Coronary artery (tissue), 2 donors: ENCODE results near the gene RTEL1.
"Not testable (repeated sequence)": the region's sequence is repeated elsewhere in the genome, so short reads cannot be mapped to it uniquely, and the experiment has no call there.

Experiments used
- DNase-seq: peaks from one replicate; pipeline ENCODE4 v3.0.0-alpha.2; 2017; ENCODE audit warnings: low spot score
- H3K27ac ChIP-seq, 2 donors: fragments of 200-600 bp; sonication (generic); one replicate each; pipeline ENCODE4 v1.5.1; 2016 to 2019
- H3K4me3 ChIP-seq: fragments of 200-600 bp; sonication (generic); 2 replicates; pipeline ENCODE4 v1.5.1; 2016; ENCODE audit warnings: mild to moderate bottlenecking, moderate library complexity
- TF ChIP-seq, protein P1 (sequence below): fragments of 200-600 bp; sonication (generic); IDR thresholded peaks from one replicate; pipeline ENCODE4 v1.5.1; 2019; ENCODE audit warnings: antibody characterized with exemption

The RTEL1 gene

DNA sequence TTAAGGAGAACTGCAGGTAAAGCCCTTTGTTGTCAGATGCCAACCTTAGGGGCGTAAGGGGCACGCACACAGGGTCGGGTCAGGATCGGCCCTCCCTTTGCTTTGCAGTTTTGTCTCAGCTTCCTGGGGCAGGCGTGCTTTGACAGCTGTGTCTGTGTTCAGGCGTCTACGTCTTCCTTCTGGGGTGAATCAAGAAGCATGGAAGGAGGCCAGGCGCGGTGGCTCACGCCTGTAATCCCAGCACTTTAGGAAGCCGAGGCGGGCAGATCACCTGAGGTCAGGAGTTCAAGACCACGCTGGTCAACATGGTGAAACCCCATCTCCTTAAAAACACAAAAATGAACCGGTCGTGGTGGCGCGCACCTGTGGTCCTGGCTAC is 51.0 kb downstream of the RTEL1 start:
- TF ChIP-seq, protein P1, sequence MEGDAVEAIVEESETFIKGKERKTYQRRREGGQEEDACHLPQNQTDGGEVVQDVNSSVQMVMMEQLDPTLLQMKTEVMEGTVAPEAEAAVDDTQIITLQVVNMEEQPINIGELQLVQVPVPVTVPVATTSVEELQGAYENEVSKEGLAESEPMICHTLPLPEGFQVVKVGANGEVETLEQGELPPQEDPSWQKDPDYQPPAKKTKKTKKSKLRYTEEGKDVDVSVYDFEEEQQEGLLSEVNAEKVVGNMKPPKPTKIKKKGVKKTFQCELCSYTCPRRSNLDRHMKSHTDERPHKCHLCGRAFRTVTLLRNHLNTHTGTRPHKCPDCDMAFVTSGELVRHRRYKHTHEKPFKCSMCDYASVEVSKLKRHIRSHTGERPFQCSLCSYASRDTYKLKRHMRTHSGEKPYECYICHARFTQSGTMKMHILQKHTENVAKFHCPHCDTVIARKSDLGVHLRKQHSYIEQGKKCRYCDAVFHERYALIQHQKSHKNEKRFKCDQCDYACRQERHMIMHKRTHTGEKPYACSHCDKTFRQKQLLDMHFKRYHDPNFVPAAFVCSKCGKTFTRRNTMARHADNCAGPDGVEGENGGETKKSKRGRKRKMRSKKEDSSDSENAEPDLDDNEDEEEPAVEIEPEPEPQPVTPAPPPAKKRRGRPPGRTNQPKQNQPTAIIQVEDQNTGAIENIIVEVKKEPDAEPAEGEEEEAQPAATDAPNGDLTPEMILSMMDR: no peak
- Histone ChIP-seq H3K4me3 (peak overlapping the region; percentile 90), H3K27ac (peak overlapping the region in 1 of 2 donors; percentile 94)
- no peak for DNase-seq

DNA sequence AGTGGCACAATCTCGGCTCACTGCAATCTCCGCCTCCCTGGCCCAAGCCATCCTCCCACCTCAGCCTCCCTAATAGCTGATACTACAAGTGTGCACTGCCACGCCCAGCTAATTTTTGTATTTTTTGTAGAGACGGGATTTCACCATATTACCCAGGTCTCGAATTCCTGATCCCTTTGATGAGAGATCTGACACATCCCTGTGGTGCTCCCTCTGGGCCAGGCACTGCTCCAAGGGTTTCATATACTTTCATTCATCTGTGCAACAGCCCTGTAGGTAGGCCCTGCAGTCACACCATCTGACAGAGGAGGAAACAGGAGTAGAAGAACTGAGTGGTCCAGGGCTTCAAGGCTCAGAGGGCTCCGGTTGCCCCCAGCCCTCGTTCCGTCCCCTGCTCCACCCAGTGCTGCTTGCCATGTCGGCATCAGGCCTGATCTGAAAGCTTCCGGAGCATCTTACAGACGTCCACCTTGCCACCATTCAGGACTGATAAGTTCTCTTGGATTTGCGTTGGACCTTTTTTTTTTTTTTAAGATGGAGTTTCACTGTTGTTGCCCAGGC is 53.1 kb downstream of the RTEL1 start:
- TF ChIP-seq, protein P1: no peak

DNA sequence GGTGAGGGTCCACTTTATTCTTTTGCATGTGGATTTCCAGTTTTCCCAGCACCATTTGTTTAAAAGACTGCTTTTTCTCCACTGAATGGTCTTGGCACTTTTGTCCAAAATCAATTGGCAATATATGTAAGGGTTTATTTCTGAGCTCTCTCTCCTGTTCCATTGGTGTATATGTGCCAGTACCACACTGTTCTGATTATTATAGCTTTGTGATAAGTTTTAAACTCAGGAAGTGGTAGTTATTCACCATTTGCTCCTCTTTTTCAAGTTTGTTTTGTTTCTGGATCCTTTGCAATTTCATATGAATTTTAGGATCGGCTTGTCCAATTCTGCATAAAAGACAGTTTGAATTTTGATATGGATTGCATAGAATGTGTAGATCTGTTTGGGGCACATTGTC is 54.1 kb downstream of the RTEL1 start:
- Histone ChIP-seq H3K4me3 (no peak overlapping the region), H3K27ac (no peak overlapping the region)
- TF ChIP-seq, protein P1: no peak
- DNase-seq: no peak

More for the DNA sequence above, 53.1 kb downstream of the RTEL1 start:
- DNase-seq: no peak
- no peak overlapping the region for H3K4me3 ChIP-seq
- no peak overlapping the region for H3K27ac ChIP-seq

DNA sequence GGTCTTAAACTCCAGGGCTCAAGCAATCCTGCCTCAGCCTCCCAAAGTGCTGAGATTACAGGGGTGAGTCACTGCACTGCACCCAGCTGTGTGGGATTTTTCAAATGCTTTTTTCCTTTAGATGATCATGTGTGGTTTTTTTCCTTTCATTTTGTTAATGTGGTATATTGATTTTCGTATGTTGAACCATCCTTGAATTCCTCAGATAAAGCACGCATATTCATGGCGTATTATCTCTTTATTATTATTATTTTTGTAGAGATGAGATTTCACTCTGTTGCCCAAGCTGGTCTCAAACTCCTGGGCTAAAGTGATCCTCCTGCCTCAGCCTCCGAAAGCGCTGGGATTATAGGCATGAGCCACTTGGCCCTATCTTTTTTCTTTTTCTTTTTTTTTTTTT is 56.7 kb downstream of the RTEL1 start:
- TF ChIP-seq, protein P1: no peak

DNA sequence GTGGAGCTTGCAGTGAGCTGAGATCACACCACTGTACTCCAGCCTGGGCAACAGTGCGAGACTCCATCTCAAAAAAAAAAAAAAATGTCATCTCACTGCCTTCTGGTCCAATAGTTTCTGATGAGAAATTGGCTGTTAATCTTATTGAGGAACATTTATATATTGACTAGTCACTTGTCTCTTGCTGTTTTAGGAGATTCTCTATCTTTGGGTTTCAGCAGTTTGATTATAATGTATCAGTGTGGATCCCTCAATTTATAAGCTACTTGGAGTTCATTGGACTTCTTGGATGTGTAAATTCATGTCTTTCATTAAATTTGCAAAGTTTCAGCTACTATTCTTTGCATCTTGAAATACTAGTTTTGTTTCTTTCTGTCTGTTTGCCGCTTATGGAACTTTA is 60.9 kb downstream of the RTEL1 start:
- H3K4me3 ChIP-seq: no peak overlapping the region
- no peak for DNase-seq
- TF ChIP-seq, protein P1: no peak
- no peak overlapping the region for H3K27ac ChIP-seq

More for the DNA sequence above, 56.7 kb downstream of the RTEL1 start:
- H3K27ac ChIP-seq: no peak overlapping the region
- no peak for DNase-seq
- H3K4me3 ChIP-seq: no peak overlapping the region

DNA sequence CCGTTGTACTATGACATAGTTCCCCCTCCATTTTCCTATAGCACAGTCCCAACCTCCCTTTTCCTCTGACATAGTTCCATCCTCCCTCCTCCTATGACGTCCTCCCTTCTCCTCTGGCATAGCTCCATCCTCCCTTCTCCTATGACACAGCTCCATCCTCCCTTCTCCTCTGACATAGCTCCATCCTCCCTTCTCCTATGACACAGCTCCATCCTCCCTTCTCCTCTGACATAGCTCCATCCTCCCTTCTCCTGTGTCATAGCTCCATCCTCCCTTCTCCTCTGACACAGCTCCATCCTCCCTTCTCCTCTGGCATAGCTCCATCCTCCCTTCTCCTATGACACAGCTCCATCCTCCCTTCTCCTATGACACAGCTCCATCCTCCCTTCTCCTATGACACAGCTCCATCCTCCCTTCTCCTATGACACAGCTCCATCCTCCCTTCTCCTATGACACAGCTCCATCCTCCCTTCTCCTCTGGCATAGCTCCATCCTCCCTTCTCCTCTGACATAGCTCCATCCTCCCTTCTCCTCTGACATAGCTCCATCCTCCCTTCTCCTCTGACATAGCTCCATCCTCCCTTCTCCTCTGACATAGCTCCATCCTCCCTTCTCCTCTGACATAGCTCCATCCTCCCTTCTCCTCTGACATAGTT is 65.0 kb downstream of the RTEL1 start:
- H3K4me3 ChIP-seq, H3K27ac ChIP-seq: not testable (repeated sequence)

DNA sequence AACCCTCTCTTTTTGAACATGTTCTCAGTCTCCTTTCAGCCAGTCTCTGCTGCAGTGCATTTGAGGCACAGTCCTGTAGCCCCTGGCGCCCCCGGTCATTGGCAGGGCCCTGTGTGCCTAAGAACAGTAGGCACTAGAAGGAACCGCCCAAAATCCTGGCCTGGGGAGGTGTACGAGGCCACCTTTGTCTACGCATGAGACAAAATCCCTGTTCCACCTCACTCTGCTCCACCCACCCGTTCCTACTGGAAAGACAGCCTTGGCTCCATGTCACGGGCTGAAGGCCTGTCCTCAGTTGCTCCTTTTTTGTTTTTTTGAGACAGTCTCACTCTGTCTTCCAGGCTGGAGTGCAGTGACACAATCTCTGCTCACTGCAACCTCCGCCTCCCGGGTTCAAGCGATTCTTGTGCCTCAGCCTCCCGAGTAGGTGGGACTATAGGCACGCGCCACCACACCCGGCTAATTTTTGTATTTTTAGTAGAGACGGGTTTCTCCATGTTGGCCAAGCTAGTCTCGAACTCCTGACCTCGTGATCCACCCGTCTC is 72.1 kb downstream of the RTEL1 start:
- H3K27ac ChIP-seq, DNase-seq, H3K4me3 ChIP-seq: not testable (repeated sequence)

More for the DNA sequence above, 65.0 kb downstream of the RTEL1 start:
- not testable (repeated sequence) for DNase-seq

DNA sequence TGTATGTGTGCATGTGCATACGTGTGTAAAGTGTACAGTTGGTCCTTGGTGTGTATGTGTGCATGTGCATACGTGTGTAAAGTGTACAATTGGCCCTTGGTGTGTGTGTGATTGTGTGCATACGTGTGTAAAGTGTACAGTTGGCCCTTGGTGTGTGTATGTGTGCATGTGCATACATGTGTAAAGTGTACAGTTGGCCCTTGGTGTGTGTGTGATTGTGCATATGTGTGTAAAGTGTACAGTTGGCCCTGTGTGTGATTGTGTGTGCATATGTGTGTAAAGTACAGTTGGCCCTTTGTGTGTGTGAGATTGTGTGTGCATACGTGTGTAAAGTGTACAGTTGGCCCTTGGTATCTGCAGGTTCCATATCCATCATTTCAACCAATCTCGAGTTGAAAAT is 73.3 kb downstream of the RTEL1 start:
- no peak overlapping the region for H3K4me3 ChIP-seq
- DNase-seq: no peak
- TF ChIP-seq, protein P1: no peak
- no peak overlapping the region for H3K27ac ChIP-seq
